K562 (cell line): Measurements from ENCODE around the gene RNF180.

Experiments used
- CTCF ChIP-seq, 3 experiments: IDR thresholded peaks in 2 of 3; conservative IDR thresholded peaks in 1 of 3; 2 replicates each; pipeline ENCODE4 v1.5.1; 2011 to 2012; ENCODE audit warnings: low read length in 3 of 3, mild to moderate bottlenecking in 3 of 3, control low read depth in 2 of 3, improper control_type of control experiment in 1 of 3, inconsistent platforms in 1 of 3, low read depth in 1 of 3, mixed read lengths in 1 of 3, moderate library complexity in 1 of 3; ENCODE audit not compliant: insufficient read depth in 2 of 3
- EZH2 ChIP-seq: IDR thresholded peaks from 2 replicates; pipeline ENCODE4 v1.6.1; 2012; ENCODE audit warnings: low read depth, mild to moderate bottlenecking, inconsistent platforms, low read length, borderline replicate concordance
- FOXA1 ChIP-seq: fragments of 450-650 bp; IDR thresholded peaks from 2 replicates; pipeline ENCODE4 v1.6.1; 2016; ENCODE audit warnings: mild to moderate bottlenecking, borderline replicate concordance
- SMC3 ChIP-seq: conservative IDR thresholded peaks from 2 replicates; pipeline ENCODE4 v1.6.1; 2011; ENCODE audit warnings: low read depth, low read length, improper control_type of control experiment; ENCODE audit not compliant: insufficient read depth
- ZFPM2 ChIP-seq: fragments of 250-450 bp; sonication (Bioruptor Pico); IDR thresholded peaks from 2 replicates; pipeline ENCODE4 v1.5.1; 2022; ENCODE audit warnings: mild to moderate bottlenecking
- ZFX ChIP-seq: sonication (generic); formaldehyde crosslinking; IDR thresholded peaks from 2 replicates; pipeline ENCODE4 v1.8.0; 2022; ENCODE audit warnings: mild to moderate bottlenecking, missing genetic modification reagents, moderate library complexity
- ZNF146 ChIP-seq: IDR thresholded peaks from one replicate; pipeline ENCODE4 v1.6.1; 2018; ENCODE audit warnings: missing compliant biosample characterization; ENCODE audit not compliant: unreplicated experiment
- ZNF224 ChIP-seq: sonication (generic); formaldehyde crosslinking; IDR thresholded peaks from 2 replicates; pipeline ENCODE4 v1.8.0; 2022; ENCODE audit warnings: mild to moderate bottlenecking, missing genetic modification reagents
- ZNF699 ChIP-seq: fragments of 250-450 bp; sonication (Bioruptor Pico); IDR thresholded peaks from 2 replicates; pipeline ENCODE4 v1.8.0; 2021; ENCODE audit warnings: mild to moderate bottlenecking, moderate library complexity; ENCODE audit not compliant: insufficient replicate concordance

- TF ChIP-seq CTCF (IDR thresholded peaks at IDR 0.05 in 2 of 3, conservative IDR thresholded peaks at IDR 0.05 in 1 of 3; ENCODE audit: insufficient read depth in 2 of 3, low read depth in 1 of 3, low read length in 3 of 3) = no peak
- TF ChIP-seq ZFPM2 (CRISPR knock-in tag) = no peak
- TF ChIP-seq ZNF146 (CRISPR knock-in tag) = no peak
- TF ChIP-seq EZH2 = no peak
- no peak for TF ChIP-seq ZNF224 (CRISPR knock-in tag)
- no peak for TF ChIP-seq FOXA1
- TF ChIP-seq ZNF699 (CRISPR knock-in tag) = no peak
- no peak for TF ChIP-seq ZFX (CRISPR knock-in tag)
- no peak for TF ChIP-seq SMC3
Measured at GRCh38 chr5:64126202-64126741, 39.4 kb upstream of the RNF180 start.
